ENCODE measurements around the gene ASIC4. TPM values are rescaled to one million over a fixed set of nuclear protein-coding genes. Genes with fewer than 3 reads are reported as not detected.

ASIC4 gene
- total and polyA plus RNA-seq, 9 of the 15 experiments (the other 6 are each of a cell fraction or from before 2014, with no cell fraction given), result 0.07 to 19.2 (median 4.8) TPM

DNA sequence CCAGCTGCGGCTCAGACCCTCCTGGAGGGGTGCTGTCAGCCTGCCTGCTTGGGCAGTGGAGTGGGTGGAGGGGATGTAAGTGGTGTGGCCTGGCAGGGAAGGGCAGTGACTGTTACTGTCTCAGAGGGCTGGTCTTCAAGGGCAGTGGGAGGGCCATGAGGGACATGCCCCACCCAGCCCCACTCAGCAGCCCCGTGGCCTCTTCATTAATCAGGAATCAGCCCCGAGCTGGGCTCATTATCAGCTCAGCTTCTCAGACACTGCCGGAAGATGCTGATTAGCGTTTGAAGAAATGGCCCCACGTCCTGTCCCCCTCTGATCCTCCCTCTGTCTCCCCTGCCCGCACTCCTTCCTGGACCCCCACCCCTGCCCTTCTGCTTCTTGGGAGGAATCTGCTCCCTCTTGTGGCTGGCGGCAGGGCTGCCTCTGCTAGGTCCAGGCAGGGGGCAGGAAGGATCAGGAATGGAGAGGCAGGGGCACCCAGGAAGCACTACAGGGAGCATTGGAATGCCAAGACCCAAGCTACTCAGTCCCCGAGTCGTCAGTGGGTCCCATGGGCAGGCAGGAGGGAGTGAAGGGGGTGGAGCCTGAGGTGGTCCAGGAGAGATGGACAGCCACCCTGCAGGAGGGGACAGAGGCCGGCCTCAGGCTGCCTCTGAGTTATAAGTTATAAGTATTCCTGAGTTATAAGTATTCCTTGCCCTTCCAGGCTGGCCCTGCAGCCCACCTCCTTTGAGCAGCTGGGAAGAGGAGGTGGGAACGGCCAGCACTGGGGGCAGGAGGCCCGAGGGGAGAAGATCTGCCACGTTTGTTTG lies 7.0 kb downstream of the ASIC4 start (continued):
- TF ChIP-seq SRSF7 (optimal IDR thresholded peaks at IDR 0.05; ENCODE audit: low read depth, low read length) (no peak), KDM1A (IDR thresholded peaks at IDR 0.05) (peak; percentile 67 to 76), CCNT2 (IDR thresholded peaks at IDR 0.05; ENCODE audit: borderline replicate concordance, extremely low read depth, insufficient read length, low read depth, low read length) (peak; percentile 77), SUPT5H (IDR thresholded peaks at IDR 0.05) (no peak), ZKSCAN3 (CRISPR knock-in tag; IDR thresholded peaks at IDR 0.05) (no peak), MED1 (CRISPR knock-in tag; IDR thresholded peaks at IDR 0.05; ENCODE audit: borderline replicate concordance) (no peak), YBX1 (IDR thresholded peaks at IDR 0.05) (no peak), NEUROD1 (IDR thresholded peaks at IDR 0.05; ENCODE audit: borderline replicate concordance, low read depth, low read length, partially characterized antibody) (peak; percentile 42), TAF9B (IDR thresholded peaks at IDR 0.05; ENCODE audit: partially characterized antibody) (peak; percentile 41), FIP1L1 (IDR thresholded peaks at IDR 0.05; ENCODE audit: low read depth, low read length, poor library complexity, severe bottlenecking) (no peak), TCF7L2 (IDR thresholded peaks at IDR 0.05; ENCODE audit: low read depth, low read length) (no peak), TRIM24 (IDR thresholded peaks at IDR 0.05) (peak in 1 of 2 experiments; percentile 31; a peak in 1 of 4 replicates), KAT7 (CRISPR knock-in tag; IDR thresholded peaks at IDR 0.05; ENCODE audit: borderline replicate concordance) (0 out of 2 replicates have a peak, but pooled peaks have one; percentile 38), SPI1 (IDR thresholded peaks at IDR 0.05; ENCODE audit: borderline replicate concordance, low read depth, low read length) (no peak), CHD2 (IDR thresholded peaks at IDR 0.05; ENCODE audit: low read depth, low read length) (no peak), TBL1XR1 (IDR thresholded peaks at IDR 0.05; ENCODE audit: low read length in 2 of 2) (peak in 1 of 2 experiments; percentile 73; a peak in 3 of 4 replicates), GATAD2A (IDR thresholded peaks at IDR 0.05) (no peak), ZNF696 (CRISPR knock-in tag; conservative IDR thresholded peaks at IDR 0.05) (no peak), DPF2 (IDR thresholded peaks at IDR 0.05) (peak; percentile 76), MXI1 (IDR thresholded peaks at IDR 0.05; ENCODE audit: low read depth, low read length) (no peak), ZNF76 (CRISPR knock-in tag; IDR thresholded peaks at IDR 0.05; ENCODE audit: borderline replicate concordance) (no peak), HNRNPLL (IDR thresholded peaks at IDR 0.05; ENCODE audit: low read depth, low read length, poor library complexity, severe bottlenecking) (peak; percentile 14)
- TF ChIP-seq, protein P1, sequence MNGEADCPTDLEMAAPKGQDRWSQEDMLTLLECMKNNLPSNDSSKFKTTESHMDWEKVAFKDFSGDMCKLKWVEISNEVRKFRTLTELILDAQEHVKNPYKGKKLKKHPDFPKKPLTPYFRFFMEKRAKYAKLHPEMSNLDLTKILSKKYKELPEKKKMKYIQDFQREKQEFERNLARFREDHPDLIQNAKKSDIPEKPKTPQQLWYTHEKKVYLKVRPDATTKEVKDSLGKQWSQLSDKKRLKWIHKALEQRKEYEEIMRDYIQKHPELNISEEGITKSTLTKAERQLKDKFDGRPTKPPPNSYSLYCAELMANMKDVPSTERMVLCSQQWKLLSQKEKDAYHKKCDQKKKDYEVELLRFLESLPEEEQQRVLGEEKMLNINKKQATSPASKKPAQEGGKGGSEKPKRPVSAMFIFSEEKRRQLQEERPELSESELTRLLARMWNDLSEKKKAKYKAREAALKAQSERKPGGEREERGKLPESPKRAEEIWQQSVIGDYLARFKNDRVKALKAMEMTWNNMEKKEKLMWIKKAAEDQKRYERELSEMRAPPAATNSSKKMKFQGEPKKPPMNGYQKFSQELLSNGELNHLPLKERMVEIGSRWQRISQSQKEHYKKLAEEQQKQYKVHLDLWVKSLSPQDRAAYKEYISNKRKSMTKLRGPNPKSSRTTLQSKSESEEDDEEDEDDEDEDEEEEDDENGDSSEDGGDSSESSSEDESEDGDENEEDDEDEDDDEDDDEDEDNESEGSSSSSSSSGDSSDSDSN (IDR thresholded peaks at IDR 0.05; ENCODE audit: borderline replicate concordance in 1 of 2, low read depth in 2 of 2, low read length in 2 of 2), result 0 out of 4 replicates have a peak, but pooled peaks of 1 of the 2 experiments have one; percentile 18
- TF ChIP-seq, protein P2, sequence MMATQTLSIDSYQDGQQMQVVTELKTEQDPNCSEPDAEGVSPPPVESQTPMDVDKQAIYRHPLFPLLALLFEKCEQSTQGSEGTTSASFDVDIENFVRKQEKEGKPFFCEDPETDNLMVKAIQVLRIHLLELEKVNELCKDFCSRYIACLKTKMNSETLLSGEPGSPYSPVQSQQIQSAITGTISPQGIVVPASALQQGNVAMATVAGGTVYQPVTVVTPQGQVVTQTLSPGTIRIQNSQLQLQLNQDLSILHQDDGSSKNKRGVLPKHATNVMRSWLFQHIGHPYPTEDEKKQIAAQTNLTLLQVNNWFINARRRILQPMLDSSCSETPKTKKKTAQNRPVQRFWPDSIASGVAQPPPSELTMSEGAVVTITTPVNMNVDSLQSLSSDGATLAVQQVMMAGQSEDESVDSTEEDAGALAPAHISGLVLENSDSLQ (IDR thresholded peaks at IDR 0.05), result peak; percentile 66
- TF ChIP-seq, protein P3, sequence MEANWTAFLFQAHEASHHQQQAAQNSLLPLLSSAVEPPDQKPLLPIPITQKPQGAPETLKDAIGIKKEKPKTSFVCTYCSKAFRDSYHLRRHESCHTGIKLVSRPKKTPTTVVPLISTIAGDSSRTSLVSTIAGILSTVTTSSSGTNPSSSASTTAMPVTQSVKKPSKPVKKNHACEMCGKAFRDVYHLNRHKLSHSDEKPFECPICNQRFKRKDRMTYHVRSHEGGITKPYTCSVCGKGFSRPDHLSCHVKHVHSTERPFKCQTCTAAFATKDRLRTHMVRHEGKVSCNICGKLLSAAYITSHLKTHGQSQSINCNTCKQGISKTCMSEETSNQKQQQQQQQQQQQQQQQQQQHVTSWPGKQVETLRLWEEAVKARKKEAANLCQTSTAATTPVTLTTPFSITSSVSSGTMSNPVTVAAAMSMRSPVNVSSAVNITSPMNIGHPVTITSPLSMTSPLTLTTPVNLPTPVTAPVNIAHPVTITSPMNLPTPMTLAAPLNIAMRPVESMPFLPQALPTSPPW (CRISPR knock-in tag; IDR thresholded peaks at IDR 0.05), result peak; percentile 89

All from K562 (cell line).